Islet precursor cell (in vitro differentiated cells): Measurements from ENCODE around the gene FOXL3.
"Not testable (repeated sequence)": the region's sequence is repeated elsewhere in the genome, so short reads cannot be mapped to it uniquely, and the experiment has no call there.

Experiments used
- DNase-seq: peaks from one replicate; pipeline ENCODE4 v3.0.0-alpha.2; 2018

Gene FOXL3

GRCh38 chr7:255721-256361 lies 34.1 kb upstream of the FOXL3 start:
- no peak for DNase-seq

- no peak for DNase-seq
These were observed 33.5 kb upstream of the FOXL3 start for GRCh38 chr7:256461-256940.

- DNase-seq: no peak
These were observed 32.9 kb upstream of the FOXL3 start for GRCh38 chr7:256981-257646.

GRCh38 chr7:257647-257992 lies 32.4 kb upstream of the FOXL3 start:
- DNase-seq: no peak

- no peak for DNase-seq
These were observed 31.3 kb upstream of the FOXL3 start for GRCh38 chr7:258476-259190.

GRCh38 chr7:259191-259505 lies 30.8 kb upstream of the FOXL3 start:
- DNase-seq: no peak

- DNase-seq: no peak
These were observed 30.1 kb upstream of the FOXL3 start for GRCh38 chr7:259751-260405.

- no peak for DNase-seq
These were observed 29.3 kb upstream of the FOXL3 start for GRCh38 chr7:260441-261281.

- no peak for DNase-seq
These were observed 28.4 kb upstream of the FOXL3 start for GRCh38 chr7:261341-262250.

GRCh38 chr7:262251-262572 lies 27.8 kb upstream of the FOXL3 start:
- DNase-seq: no peak

GRCh38 chr7:262631-263311 lies 27.2 kb upstream of the FOXL3 start:
- DNase-seq: not testable (repeated sequence)

GRCh38 chr7:263483-264351 lies 26.3 kb upstream of the FOXL3 start:
- not testable (repeated sequence) for DNase-seq

GRCh38 chr7:264541-265191 lies 25.3 kb upstream of the FOXL3 start:
- no peak for DNase-seq

GRCh38 chr7:265192-265997 lies 24.6 kb upstream of the FOXL3 start:
- no peak for DNase-seq

GRCh38 chr7:265998-266850 lies 23.7 kb upstream of the FOXL3 start:
- no peak for DNase-seq

- DNase-seq: no peak
These were observed 22.8 kb upstream of the FOXL3 start for GRCh38 chr7:266851-267840.

GRCh38 chr7:268991-269390 lies 21.0 kb upstream of the FOXL3 start:
- no peak for DNase-seq
